Uterus (tissue), 2 donors: ENCODE results near the gene FCF1.

ENCODE experiments used
- CTCF ChIP-seq, 4 experiments: fragments of 200-600 bp in 2 of 4; fragments of 450-650 bp in 2 of 4; sonication (generic) in 2 of 4; IDR thresholded peaks; one replicate each; pipeline ENCODE4 v1.5.1; 2016 to 2019; ENCODE audit warnings: antibody characterized with exemption in 4 of 4, mild to moderate bottlenecking in 2 of 4, moderate library complexity in 1 of 4
- POLR2A ChIP-seq, 2 donors: fragments of 450-650 bp; IDR thresholded peaks; one replicate each; pipeline ENCODE4 v1.6.1; 2016; ENCODE audit warnings: antibody characterized with exemption in 2 of 2, mild to moderate bottlenecking in 1 of 2, moderate library complexity in 1 of 2

GRCh38 chr14:74697011-74697410, 15.9 kb upstream of the FCF1 start:
- TF ChIP-seq CTCF (IDR thresholded peaks at IDR 0.05) (no peak), POLR2A (IDR thresholded peaks at IDR 0.05) (no peak)
